Measurements from ENCODE around the gene ASB6. TPM values are rescaled to one million over a fixed set of nuclear protein-coding genes. Genes with fewer than 3 reads are reported as not detected.

Gene ASB6
- total and polyA plus RNA-seq, 7 donors: 8.4 to 20.8 (median 9.7) TPM

GRCh38 chr9:129678844-129679243, 36.9 kb upstream of the ASB6 start:
- TF ChIP-seq EP300 (IDR thresholded peaks at IDR 0.05): no peak
- TF ChIP-seq CTCF (IDR thresholded peaks at IDR 0.05): no peak
- no peak for TF ChIP-seq POLR2AphosphoS5 (IDR thresholded peaks at IDR 0.05)
- TF ChIP-seq POLR2A (IDR thresholded peaks at IDR 0.05): no peak
- H3K27me3 ChIP-seq: peaks cover 0 to 33% (median 13%) of the 10 kb centered on the region in 3 donors
- H3K4me1 ChIP-seq: peaks cover 0 to 6% (median 5%) of the 10 kb centered on the region in 4 donors
- H3K9me3 ChIP-seq: no peaks in the 10 kb centered on the region
- no peaks in the 10 kb centered on the region for H3K36me3 ChIP-seq
- WGBS, 2 donors: 61 to 81% methylated on average over 9 of the region's 9 CpGs
- no peak overlapping the region for H3K27ac ChIP-seq
- intact Hi-C loops (cut with DNase I): no loop called here
- no peak overlapping the region for H3K4me3 ChIP-seq
- no peak for DNase-seq

- DNase-seq: no peak
- 63 to 74% methylated on average over 9 of the region's 9 CpGs for WGBS, 2 donors
- H3K9me3 ChIP-seq: no peaks in the 10 kb centered on the region
- H3K36me3 ChIP-seq: no peaks in the 10 kb centered on the region
- peaks cover 0 to 6% (median 5%) of the 10 kb centered on the region in 4 donors for H3K4me1 ChIP-seq
- TF ChIP-seq CTCF (IDR thresholded peaks at IDR 0.05) (no peak), POLR2AphosphoS5 (IDR thresholded peaks at IDR 0.05) (no peak), POLR2A (IDR thresholded peaks at IDR 0.05) (no peak), EP300 (IDR thresholded peaks at IDR 0.05) (no peak)
- intact Hi-C loops (cut with DNase I): no loop called here
- no peak overlapping the region for H3K4me3 ChIP-seq
- H3K27me3 ChIP-seq: peaks cover 0 to 33% (median 13%) of the 10 kb centered on the region in 3 donors
- H3K27ac ChIP-seq: no peak overlapping the region
Observed at GRCh38 chr9:129677456-129677855, 35.5 kb upstream of the ASB6 start.

- no peak for TF ChIP-seq CTCF (IDR thresholded peaks at IDR 0.05)
- no peak for TF ChIP-seq POLR2AphosphoS5 (IDR thresholded peaks at IDR 0.05)
- no peak for TF ChIP-seq POLR2A (IDR thresholded peaks at IDR 0.05)
- no peak for TF ChIP-seq EP300 (IDR thresholded peaks at IDR 0.05)
- Histone ChIP-seq H3K27ac (no peak overlapping the region), H3K4me1 (peaks cover 0 to 6% (median 5%) of the 10 kb centered on the region in 4 donors), H3K36me3 (no peaks in the 10 kb centered on the region), H3K27me3 (peaks cover 0 to 33% (median 13%) of the 10 kb centered on the region in 3 donors), H3K9me3 (no peaks in the 10 kb centered on the region), H3K4me3 (no peak overlapping the region)
- no peak for DNase-seq
- intact Hi-C loops (cut with DNase I): no loop called here
- WGBS, 2 donors: 35 to 80% methylated on average over 12 of the region's 12 CpGs
Observed at GRCh38 chr9:129676975-129677374, 35.0 kb upstream of the ASB6 start.

GRCh38 chr9:129676287-129676686, 34.3 kb upstream of the ASB6 start:
- H3K9me3 ChIP-seq: no peaks in the 10 kb centered on the region
- H3K27me3 ChIP-seq: peaks cover 0 to 33% (median 13%) of the 10 kb centered on the region in 3 donors
- H3K4me3 ChIP-seq: no peak overlapping the region
- no peak for TF ChIP-seq EP300 (IDR thresholded peaks at IDR 0.05)
- no peak for TF ChIP-seq POLR2AphosphoS5 (IDR thresholded peaks at IDR 0.05)
- no peak for TF ChIP-seq POLR2A (IDR thresholded peaks at IDR 0.05)
- no peak for TF ChIP-seq CTCF (IDR thresholded peaks at IDR 0.05)
- no peak overlapping the region for H3K27ac ChIP-seq
- peaks cover 0 to 6% (median 5%) of the 10 kb centered on the region in 4 donors for H3K4me1 ChIP-seq
- no peak for DNase-seq
- H3K36me3 ChIP-seq: no peaks in the 10 kb centered on the region
- intact Hi-C loops (cut with DNase I): no loop called here
- 67 to 84% methylated on average over 4 of the region's 4 CpGs for WGBS, 2 donors

- intact Hi-C loops (cut with DNase I): no loop called here
- Histone ChIP-seq H3K4me3 (no peak overlapping the region), H3K4me1 (peaks cover 0 to 6% (median 5%) of the 10 kb centered on the region in 4 donors), H3K27ac (no peak overlapping the region), H3K36me3 (no peaks in the 10 kb centered on the region), H3K9me3 (no peaks in the 10 kb centered on the region), H3K27me3 (peaks cover 0 to 33% (median 13%) of the 10 kb centered on the region in 3 donors)
- no peak for DNase-seq
- WGBS, 2 donors: 64 to 68% methylated on average over 27 of the region's 27 CpGs
- TF ChIP-seq EP300 (IDR thresholded peaks at IDR 0.05) (no peak), POLR2A (IDR thresholded peaks at IDR 0.05) (no peak), CTCF (IDR thresholded peaks at IDR 0.05) (no peak), POLR2AphosphoS5 (IDR thresholded peaks at IDR 0.05) (no peak)
Observed at GRCh38 chr9:129675620-129676019, 33.7 kb upstream of the ASB6 start.

Data from sigmoid colon (tissue), 7 donors.